HG02642 (cell line): Measurements from ENCODE around the gene ESPN.
"Not testable (repeated sequence)": the region's sequence is repeated elsewhere in the genome, so short reads cannot be mapped to it uniquely, and the experiment has no call there.

ENCODE experiments used
- ATAC-seq: cut with Tn5 transposase; IDR thresholded peaks from one replicate; pipeline ENCODE4 v1.9.1; 2021; ENCODE audit warnings: mild to moderate bottlenecking; ENCODE audit not compliant: unreplicated experiment, poor library complexity

The ESPN gene

GRCh38 chr1:6491966-6492365, 67.4 kb downstream of the ESPN start:
- no peak for ATAC-seq

- not testable (repeated sequence) for ATAC-seq
Measured at GRCh38 chr1:6493834-6494223, 69.3 kb downstream of the ESPN start.

GRCh38 chr1:6494627-6495026, 70.1 kb downstream of the ESPN start:
- ATAC-seq = no peak

- ATAC-seq = no peak
Measured at GRCh38 chr1:6495041-6495441, 70.5 kb downstream of the ESPN start.

GRCh38 chr1:6495540-6496364, 71.2 kb downstream of the ESPN start:
- ATAC-seq = no peak

GRCh38 chr1:6496365-6496721, 71.8 kb downstream of the ESPN start:
- ATAC-seq = no peak

- ATAC-seq = no peak
Measured at GRCh38 chr1:6496890-6497214, 72.3 kb downstream of the ESPN start.

- ATAC-seq = no peak
Measured at GRCh38 chr1:6497215-6497866, 72.8 kb downstream of the ESPN start.

- no peak for ATAC-seq
Measured at GRCh38 chr1:6497867-6498575, 73.4 kb downstream of the ESPN start.

GRCh38 chr1:6498576-6499111, 74.1 kb downstream of the ESPN start:
- no peak for ATAC-seq

GRCh38 chr1:6499296-6499695, 74.7 kb downstream of the ESPN start:
- no peak for ATAC-seq

GRCh38 chr1:6500544-6501278, 76.1 kb downstream of the ESPN start:
- ATAC-seq = no peak

GRCh38 chr1:6501279-6501813, 76.8 kb downstream of the ESPN start:
- no peak for ATAC-seq

- ATAC-seq = no peak
Measured at GRCh38 chr1:6502000-6502891, 77.7 kb downstream of the ESPN start.

GRCh38 chr1:6503884-6504602, 79.5 kb downstream of the ESPN start:
- no peak for ATAC-seq

GRCh38 chr1:6504887-6505286, 80.3 kb downstream of the ESPN start:
- no peak for ATAC-seq

GRCh38 chr1:6505367-6506209, 81.0 kb downstream of the ESPN start:
- no peak for ATAC-seq
